ENCODE results near the gene C16orf96.

C16orf96 gene

GRCh38 chr16:4646773-4647643 is 90.9 kb downstream of the C16orf96 start:
- DNase-seq (ENCODE audit: low spot score), result no peak

- no peak for DNase-seq (ENCODE audit: low spot score)
Observed at GRCh38 chr16:4647644-4647980, 91.5 kb downstream of the C16orf96 start.

- DNase-seq (ENCODE audit: low spot score), result no peak
Observed at GRCh38 chr16:4648917-4649316, 92.8 kb downstream of the C16orf96 start.

GRCh38 chr16:4649744-4650442 is 93.8 kb downstream of the C16orf96 start:
- DNase-seq (ENCODE audit: low spot score), result no peak

All from kidney capillary endothelial cell (primary cell).